Calu3 (cell line): ENCODE results near the gene RGL4. TPM values are rescaled to one million over a fixed set of nuclear protein-coding genes. Genes with fewer than 3 reads are reported as not detected.

Experiments
- BruUV-seq: library from RNA; stranded (reverse); fragments of 400-500 nt; replicated peaks from 2 replicates; lab custom pipeline; 2021; lab: Mats Ljungman, UMichigan
- CTCF ChIA-PET: fragments of 300-600 bp; sonication (Branson Sonifier 250); formaldehyde crosslinking; loops from one replicate; lab custom pipeline; 2022; ENCODE audit warnings: antibody characterized with exemption; lab: Charles Lee
- DNase-seq: peaks from one replicate; pipeline ENCODE4 v3.0.0; 2022
- H3K27ac Mint-ChIP-seq: one replicate; pipeline ENCODE4 v1.8.0; 2022; ENCODE audit warnings: mixed read lengths; ENCODE audit not compliant: unreplicated experiment
- H3K27me3 Mint-ChIP-seq: one replicate; pipeline ENCODE4 v1.8.0; 2022; ENCODE audit warnings: mixed read lengths; ENCODE audit not compliant: unreplicated experiment
- H3K36me3 Mint-ChIP-seq: one replicate; pipeline ENCODE4 v1.8.0; 2022; ENCODE audit warnings: mild to moderate bottlenecking, moderate library complexity, mixed read lengths; ENCODE audit not compliant: insufficient read depth, unreplicated experiment
- H3K4me1 Mint-ChIP-seq: one replicate; pipeline ENCODE4 v1.8.0; 2022; ENCODE audit warnings: mild to moderate bottlenecking, low read depth, mixed read lengths; ENCODE audit not compliant: unreplicated experiment
- H3K4me3 Mint-ChIP-seq: one replicate; pipeline ENCODE4 v1.8.0; 2022; ENCODE audit warnings: mild to moderate bottlenecking, low read depth, moderate library complexity, mixed read lengths; ENCODE audit not compliant: unreplicated experiment
- H3K9me3 Mint-ChIP-seq: one replicate; pipeline ENCODE4 v1.8.0; 2022; ENCODE audit warnings: low read depth, mixed read lengths; ENCODE audit not compliant: unreplicated experiment
- CTCF ChIP-seq: fragments of 200-600 bp; IDR thresholded peaks from one replicate; pipeline ENCODE4 v1.8.0; 2022; ENCODE audit warnings: antibody characterized with exemption; ENCODE audit not compliant: unreplicated experiment
- intact Hi-C: fragments of 100-400 bp; cut with micrococcal nuclease; formaldehyde crosslinking; loops from one replicate; pipeline ENCODE4 v1.10.0; 2022; ENCODE audit not compliant: unreplicated experiment
- total RNA-seq: library from RNA; stranded (reverse); gene quantifications from 2 replicates; pipeline ENCODE4 v1.2.3, GENCODE V29; 2022

RGL4 gene
- total RNA-seq, 1 experiment from 2014 or later, result not detected

DNA sequence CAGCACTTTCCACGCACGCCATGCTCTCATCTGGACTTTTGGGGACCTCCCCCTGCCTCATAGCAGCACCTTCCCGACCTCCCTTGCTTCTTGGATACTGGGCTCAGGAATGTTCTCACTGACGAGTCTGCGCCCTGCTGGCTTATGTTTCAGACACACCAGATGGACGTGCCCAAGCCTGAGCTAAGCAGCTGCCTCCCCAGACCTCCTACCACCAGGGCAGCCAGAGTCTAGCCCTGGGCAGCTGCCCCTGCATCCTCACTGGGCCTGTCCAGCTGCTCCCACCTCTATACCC, 13.2 kb upstream of the RGL4 start:
- BruUV-seq, result no TSS peak
- CTCF ChIA-PET, result no interaction called here
- Mint-ChIP-seq H3K27ac (no peak overlapping the region), H3K36me3 (peaks cover 15% of the 10 kb centered on the region), H3K4me3 (no peak overlapping the region), H3K9me3 (no peaks in the 10 kb centered on the region), H3K4me1 (peaks cover 34% of the 10 kb centered on the region), H3K27me3 (no peaks in the 10 kb centered on the region)
- no peak for DNase-seq
- TF ChIP-seq CTCF, result no peak
- intact Hi-C loops, result no loop called here

- Mint-ChIP-seq H3K4me1 (peaks cover 31% of the 10 kb centered on the region), H3K36me3 (peaks cover 20% of the 10 kb centered on the region), H3K9me3 (no peaks in the 10 kb centered on the region), H3K4me3 (no peak overlapping the region), H3K27me3 (no peaks in the 10 kb centered on the region), H3K27ac (no peak overlapping the region)
- no TSS peak for BruUV-seq
- no peak for TF ChIP-seq CTCF
- intact Hi-C loops, result no loop called here
- no peak for DNase-seq
- CTCF ChIA-PET, result interaction anchor here (0.7 kb wide), 1 partner anchor 22 kb away, joined by 4 read pairs; no protein-coding TSS in a partner anchor
These were observed 12.7 kb upstream of the RGL4 start for GRCh38 chr22:23678133-23678532.

DNA sequence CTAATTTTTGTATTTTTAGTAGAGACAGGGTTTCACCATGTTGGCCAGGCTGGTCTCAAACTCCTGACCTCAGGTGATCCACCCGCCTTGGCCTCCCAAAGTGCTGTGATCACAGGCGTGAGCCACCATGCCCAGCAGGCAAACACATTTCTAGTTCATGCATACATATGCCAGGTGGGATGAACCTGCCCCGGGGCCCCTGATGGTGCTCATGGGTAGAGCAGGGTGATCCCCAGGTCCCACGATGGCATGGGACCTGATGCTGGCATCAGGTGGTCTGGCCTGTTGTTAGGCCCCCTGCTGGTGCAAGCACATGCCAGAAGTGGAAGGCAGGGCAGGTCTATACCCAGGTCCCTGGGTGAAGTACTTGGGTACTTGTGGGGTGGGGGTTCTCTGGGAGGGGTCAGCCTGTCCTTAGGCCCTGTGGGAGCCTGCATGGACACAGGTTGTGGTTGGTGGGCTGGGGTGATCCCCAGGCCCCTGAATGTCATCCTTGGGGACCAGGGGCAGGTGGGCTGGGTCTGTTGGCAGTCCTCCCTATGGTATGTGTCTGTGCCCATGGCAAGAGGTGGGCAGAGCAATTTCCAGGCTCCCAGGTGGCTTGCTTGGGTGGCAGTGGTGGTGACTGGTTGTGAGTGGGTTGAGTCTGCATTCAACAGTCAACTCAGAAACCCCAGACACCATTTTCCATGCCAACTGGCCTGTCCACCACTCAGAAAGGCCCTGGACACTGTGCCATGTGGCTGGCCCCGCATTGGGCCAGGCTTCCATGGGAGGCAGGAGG, 9.6 kb upstream of the RGL4 start:
- CTCF ChIA-PET, result no interaction called here
- BruUV-seq, result no TSS peak

DNA sequence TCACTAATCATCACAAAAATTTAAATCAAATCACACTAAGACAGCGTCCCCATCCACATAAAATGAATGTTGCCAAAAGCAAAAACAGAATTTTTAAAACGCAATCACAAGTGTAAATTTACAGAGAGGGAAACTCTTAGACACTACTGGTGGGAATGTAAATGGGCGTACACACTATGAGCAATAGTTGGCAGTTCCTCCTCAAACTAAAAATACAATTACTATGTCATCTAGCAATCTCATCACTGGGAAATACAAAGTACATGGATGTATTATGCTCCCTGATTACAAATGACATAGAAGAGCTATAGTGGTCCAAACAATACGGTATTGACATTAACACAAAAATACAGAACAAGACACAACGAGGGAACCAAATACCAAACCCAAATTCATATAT, 8.7 kb upstream of the RGL4 start:
- no peak overlapping the region for H3K4me3 Mint-ChIP-seq
- no peak overlapping the region for H3K27ac Mint-ChIP-seq
- TF ChIP-seq CTCF, result no peak
- BruUV-seq, result no TSS peak
- intact Hi-C loops, result no loop called here
- CTCF ChIA-PET, result interaction anchor here (0.6 kb wide), 1 partner anchor 43 kb away, joined by 3 read pairs; no protein-coding TSS in a partner anchor
- no peak for DNase-seq
- no peaks in the 10 kb centered on the region for H3K27me3 Mint-ChIP-seq
- H3K4me1 Mint-ChIP-seq, result peaks cover 17% of the 10 kb centered on the region
- H3K9me3 Mint-ChIP-seq, result no peaks in the 10 kb centered on the region
- H3K36me3 Mint-ChIP-seq, result peaks cover 15% of the 10 kb centered on the region

More for the DNA sequence above, 9.6 kb upstream of the RGL4 start:
- no peak for DNase-seq
- Mint-ChIP-seq H3K36me3 (peaks cover 15% of the 10 kb centered on the region), H3K4me3 (no peak overlapping the region), H3K9me3 (no peaks in the 10 kb centered on the region), H3K4me1 (peaks cover 23% of the 10 kb centered on the region), H3K27ac (no peak overlapping the region), H3K27me3 (no peaks in the 10 kb centered on the region)
- intact Hi-C loops, result no loop called here
- no peak for TF ChIP-seq CTCF
